Ureter (tissue), 1 donor: ENCODE results near the gene TCF20. TPM values are rescaled to one million over a fixed set of nuclear protein-coding genes. Genes with fewer than 3 reads are reported as not detected.

ENCODE experiments used
- DNase-seq: peaks from one replicate; pipeline ENCODE4 v3.0.0-alpha.2; 2020; ENCODE audit warnings: low spot score
- total RNA-seq: library from RNA; stranded (reverse); gene quantifications from one replicate; pipeline ENCODE4 v1.2.4, GENCODE V29; 2023
- donor health status: DM: yes; HTN: yes; CAD: no.

The TCF20 gene
- total RNA-seq, 1 donor from 2014 or later: 64.9 TPM

GRCh38 chr22:42300259-42301076 is 30.0 kb upstream of the TCF20 start:
- no peak for DNase-seq

- no peak for DNase-seq
Measured at GRCh38 chr22:42299586-42300258, 29.3 kb upstream of the TCF20 start.

GRCh38 chr22:42298746-42299145 is 28.3 kb upstream of the TCF20 start:
- DNase-seq: no peak

- no peak for DNase-seq
Measured at GRCh38 chr22:42297778-42298177, 27.3 kb upstream of the TCF20 start.

- no peak for DNase-seq
Measured at GRCh38 chr22:42296883-42297282, 26.4 kb upstream of the TCF20 start.

- no peak for DNase-seq
Measured at GRCh38 chr22:42296381-42296853, 26.0 kb upstream of the TCF20 start.

GRCh38 chr22:42294034-42294985 is 23.9 kb upstream of the TCF20 start:
- no peak for DNase-seq

- no peak for DNase-seq
Measured at GRCh38 chr22:42292732-42293520, 22.5 kb upstream of the TCF20 start.

GRCh38 chr22:42291287-42291686 is 20.8 kb upstream of the TCF20 start:
- no peak for DNase-seq

GRCh38 chr22:42289671-42290541 is 19.5 kb upstream of the TCF20 start:
- no peak for DNase-seq

GRCh38 chr22:42288791-42289190 is 18.3 kb upstream of the TCF20 start:
- DNase-seq: no peak

GRCh38 chr22:42287174-42287890 is 16.9 kb upstream of the TCF20 start:
- DNase-seq: no peak

- no peak for DNase-seq
Measured at GRCh38 chr22:42286205-42286604, 15.8 kb upstream of the TCF20 start.

GRCh38 chr22:42285604-42286003 is 15.2 kb upstream of the TCF20 start:
- DNase-seq: no peak

- DNase-seq: no peak
Measured at GRCh38 chr22:42284643-42285181, 14.3 kb upstream of the TCF20 start.

- no peak for DNase-seq
Measured at GRCh38 chr22:42284202-42284591, 13.7 kb upstream of the TCF20 start.

- DNase-seq: no peak
Measured at GRCh38 chr22:42283278-42284201, 13.1 kb upstream of the TCF20 start.

GRCh38 chr22:42282943-42283277 is 12.5 kb upstream of the TCF20 start:
- DNase-seq: no peak
